Esophagus muscularis mucosa (tissue), 3 donors: ENCODE measurements around the gene RABEP1.

Source experiments
- POLR2A ChIP-seq: fragments of 450-650 bp; IDR thresholded peaks from one replicate; pipeline ENCODE4 v1.6.1; 2017; ENCODE audit warnings: antibody characterized with exemption, moderate library complexity, mild to moderate bottlenecking, low read depth
- TF ChIP-seq, protein P1 (sequence below), 3 experiments: fragments of 200-600 bp in 2 of 3; fragments of 450-650 bp in 1 of 3; sonication (generic) in 2 of 3; IDR thresholded peaks; one replicate each; pipeline ENCODE4 v1.5.1; 2017 to 2019; ENCODE audit warnings: antibody characterized with exemption in 3 of 3, mild to moderate bottlenecking in 2 of 3, moderate library complexity in 1 of 3

DNA sequence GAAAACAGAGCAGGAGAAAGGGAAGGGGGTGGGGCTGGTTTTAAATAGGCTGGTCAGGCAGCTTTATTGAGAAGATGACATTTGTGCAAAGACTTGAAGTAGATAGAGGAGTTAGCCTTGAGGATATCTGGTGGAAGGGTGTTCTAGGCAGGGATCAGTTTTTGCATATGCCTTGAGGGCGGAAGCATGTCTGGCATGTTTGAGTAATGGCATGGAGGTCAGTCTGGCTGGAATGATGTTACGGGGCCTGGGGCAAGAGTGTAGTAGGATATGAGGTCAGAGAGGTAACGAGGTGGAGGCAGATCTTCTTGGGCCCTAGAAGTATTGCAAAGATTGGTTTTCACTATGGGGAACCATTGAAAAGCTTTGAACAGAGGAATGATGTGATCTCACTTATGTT lies 4.8 kb downstream of the RABEP1 start:
- TF ChIP-seq, protein P1, sequence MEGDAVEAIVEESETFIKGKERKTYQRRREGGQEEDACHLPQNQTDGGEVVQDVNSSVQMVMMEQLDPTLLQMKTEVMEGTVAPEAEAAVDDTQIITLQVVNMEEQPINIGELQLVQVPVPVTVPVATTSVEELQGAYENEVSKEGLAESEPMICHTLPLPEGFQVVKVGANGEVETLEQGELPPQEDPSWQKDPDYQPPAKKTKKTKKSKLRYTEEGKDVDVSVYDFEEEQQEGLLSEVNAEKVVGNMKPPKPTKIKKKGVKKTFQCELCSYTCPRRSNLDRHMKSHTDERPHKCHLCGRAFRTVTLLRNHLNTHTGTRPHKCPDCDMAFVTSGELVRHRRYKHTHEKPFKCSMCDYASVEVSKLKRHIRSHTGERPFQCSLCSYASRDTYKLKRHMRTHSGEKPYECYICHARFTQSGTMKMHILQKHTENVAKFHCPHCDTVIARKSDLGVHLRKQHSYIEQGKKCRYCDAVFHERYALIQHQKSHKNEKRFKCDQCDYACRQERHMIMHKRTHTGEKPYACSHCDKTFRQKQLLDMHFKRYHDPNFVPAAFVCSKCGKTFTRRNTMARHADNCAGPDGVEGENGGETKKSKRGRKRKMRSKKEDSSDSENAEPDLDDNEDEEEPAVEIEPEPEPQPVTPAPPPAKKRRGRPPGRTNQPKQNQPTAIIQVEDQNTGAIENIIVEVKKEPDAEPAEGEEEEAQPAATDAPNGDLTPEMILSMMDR (IDR thresholded peaks at IDR 0.05): no peak
- TF ChIP-seq POLR2A: no peak
